ACHN (cell line): ENCODE data around the gene CHERP.
"Not testable (repeated sequence)": the region's sequence is repeated elsewhere in the genome, so short reads cannot be mapped to it uniquely, and the experiment has no call there.

Experiments used
- DNase-seq: peaks from one replicate; pipeline ENCODE4 v3.0.0-alpha.2; 2015
- in situ Hi-C: cut with HindIII; loops from 2 replicates; pipeline ENCODE4 v1.10.0; 2017; ENCODE audit warnings: low sequenced_read_pairs, low pct_ligation_motif_present, low pct_unique_long_range_greater_than_20kb

Gene CHERP

GRCh38 chr19:16506161-16506560 lies 36.1 kb downstream of the CHERP start:
- in situ Hi-C loops, DNase-seq: not testable (repeated sequence)

GRCh38 chr19:16504271-16504670 lies 38.0 kb downstream of the CHERP start:
- in situ Hi-C loops, result no loop called here
- no peak for DNase-seq

GRCh38 chr19:16497837-16498236 lies 44.4 kb downstream of the CHERP start:
- DNase-seq, result no peak
- in situ Hi-C loops, result no loop called here

GRCh38 chr19:16497042-16497441 lies 45.2 kb downstream of the CHERP start:
- no peak for DNase-seq
- in situ Hi-C loops, result no loop called here

- DNase-seq, result peak; percentile 55
- in situ Hi-C loops, result no loop called here
These were observed 45.6 kb downstream of the CHERP start for GRCh38 chr19:16496613-16496983.

GRCh38 chr19:16495982-16496612 lies 46.1 kb downstream of the CHERP start, which contains the start of the genes C19orf44 and CALR3:
C19orf44 (plus strand) TSS chr19:16496394; CDS start chr19:16500793, 4,399 bp downstream.
CALR3 (minus strand) TSS chr19:16496167; CDS start chr19:16496129, 38 bp downstream.
- in situ Hi-C loops, result no loop called here
- DNase-seq, result peak; percentile 98

- DNase-seq, in situ Hi-C loops: not testable (repeated sequence)
These were observed 55.8 kb downstream of the CHERP start for GRCh38 chr19:16486476-16486875.

- in situ Hi-C loops, result no loop called here
- no peak for DNase-seq
These were observed 59.5 kb downstream of the CHERP start for GRCh38 chr19:16482745-16483144.

GRCh38 chr19:16477311-16477710 lies 64.9 kb downstream of the CHERP start:
- in situ Hi-C loops, result no loop called here
- no peak for DNase-seq

- no peak for DNase-seq
- in situ Hi-C loops, result no loop called here
These were observed 65.8 kb downstream of the CHERP start for GRCh38 chr19:16476401-16476800.

GRCh38 chr19:16473875-16474392 lies 68.3 kb downstream of the CHERP start:
- no peak for DNase-seq
- in situ Hi-C loops, result no loop called here

- in situ Hi-C loops, result no loop called here
- DNase-seq, result no peak
These were observed 69.2 kb downstream of the CHERP start for GRCh38 chr19:16472992-16473391.

GRCh38 chr19:16472559-16472899 lies 69.7 kb downstream of the CHERP start:
- DNase-seq, in situ Hi-C loops: not testable (repeated sequence)

- in situ Hi-C loops, result no loop called here
- no peak for DNase-seq
These were observed 71.1 kb downstream of the CHERP start for GRCh38 chr19:16470911-16471811.

GRCh38 chr19:16470541-16470910 lies 71.7 kb downstream of the CHERP start:
- in situ Hi-C loops, result no loop called here
- DNase-seq, result no peak
